DOHH2 (cell line): ENCODE results near the gene SFXN5.

ENCODE experiments used
- H3F3A ChIP-seq: fragments of 200-600 bp; sonication (generic), shearing (Covaris generic); 2 replicates; pipeline ENCODE4 v1.6.0; 2016; ENCODE audit warnings: antibody characterized with exemption, mild to moderate bottlenecking; ENCODE audit not compliant: control insufficient read depth, insufficient read depth
- H3K27ac ChIP-seq: fragments of 200-600 bp; sonication (generic); 2 replicates; pipeline ENCODE4 v1.5.1; 2014; ENCODE audit warnings: low read depth, mild to moderate bottlenecking, low read length, moderate library complexity
- H3K27me3 ChIP-seq: fragments of 200-600 bp; sonication (generic); 2 replicates; pipeline ENCODE4 v1.6.1; 2014; ENCODE audit warnings: mild to moderate bottlenecking, low read length, mixed read lengths; ENCODE audit not compliant: control insufficient read depth
- H3K36me3 ChIP-seq: fragments of 200-600 bp; sonication (generic); 2 replicates; pipeline ENCODE4 v1.6.1; 2014; ENCODE audit warnings: mild to moderate bottlenecking, low read length, moderate library complexity, mixed read lengths; ENCODE audit not compliant: control insufficient read depth
- H3K4me1 ChIP-seq: fragments of 200-600 bp; sonication (generic); 2 replicates; pipeline ENCODE4 v1.6.1; 2014; ENCODE audit warnings: mild to moderate bottlenecking, low read length, mixed read lengths; ENCODE audit not compliant: control insufficient read depth
- H3K4me2 ChIP-seq: fragments of 200-600 bp; sonication (generic); 2 replicates; pipeline ENCODE4 v1.6.0; 2014; ENCODE audit warnings: mild to moderate bottlenecking, low read length, moderate library complexity
- H3K4me3 ChIP-seq: fragments of 200-600 bp; sonication (generic); 2 replicates; pipeline ENCODE4 v1.5.1; 2014; ENCODE audit warnings: mild to moderate bottlenecking, low read length, mixed read lengths
- H3K79me2 ChIP-seq: fragments of 200-600 bp; sonication (generic); 2 replicates; pipeline ENCODE4 v1.6.1; 2014; ENCODE audit warnings: mild to moderate bottlenecking, low read length, mixed read lengths; ENCODE audit not compliant: control insufficient read depth
- H3K9me2 ChIP-seq: fragments of 200-600 bp; sonication (generic); replicated peaks from 2 replicates; pipeline ENCODE4 v1.6.1; 2014; ENCODE audit warnings: mild to moderate bottlenecking, low read length, mixed read lengths; ENCODE audit not compliant: control insufficient read depth
- H3K9me3 ChIP-seq: fragments of 200-600 bp; sonication (generic); 2 replicates; pipeline ENCODE4 v1.6.1; 2014; ENCODE audit warnings: antibody characterized with exemption, low read length, mixed read lengths; ENCODE audit not compliant: control insufficient read depth, insufficient read depth
- H4K20me1 ChIP-seq: fragments of 200-600 bp; sonication (generic); 2 replicates; pipeline ENCODE4 v1.6.0; 2014; ENCODE audit warnings: low read depth, mild to moderate bottlenecking, antibody characterized with exemption, low read length, moderate library complexity; ENCODE audit not compliant: control insufficient read depth, insufficient read depth
- CTCF ChIP-seq: fragments of 200-600 bp; sonication (generic); IDR thresholded peaks from one replicate; pipeline ENCODE4 v1.5.1; 2014; ENCODE audit warnings: antibody characterized with exemption, mild to moderate bottlenecking, low read depth, low read length; ENCODE audit not compliant: poor library complexity, severe bottlenecking
- EZH2phosphoT487 ChIP-seq: fragments of 200-600 bp; sonication (generic); IDR thresholded peaks from 2 replicates; pipeline ENCODE4 v1.6.1; 2017; ENCODE audit warnings: borderline replicate concordance, mild to moderate bottlenecking, antibody characterized with exemption, low read length, moderate library complexity, mixed read lengths

Gene SFXN5

GRCh38 chr2:73092146-73092783 is 20.8 kb upstream of the SFXN5 start:
- H4K20me1 ChIP-seq, result no peaks in the 10 kb centered on the region
- H3K9me2 ChIP-seq, result no peaks in the 10 kb centered on the region
- H3K4me3 ChIP-seq, result no peak overlapping the region
- TF ChIP-seq CTCF, result no peak
- no peak overlapping the region for H3K4me2 ChIP-seq
- H3K36me3 ChIP-seq, result no peaks in the 10 kb centered on the region
- H3K79me2 ChIP-seq, result no peaks in the 10 kb centered on the region
- no peaks in the 10 kb centered on the region for H3K9me3 ChIP-seq
- no peaks in the 10 kb centered on the region for H3F3A ChIP-seq
- no peak overlapping the region for H3K27ac ChIP-seq
- no peaks in the 10 kb centered on the region; the same call in 1 of the 2 replicates for H3K27me3 ChIP-seq
- no peaks in the 10 kb centered on the region for H3K4me1 ChIP-seq

GRCh38 chr2:73091696-73092095 is 20.2 kb upstream of the SFXN5 start:
- no peaks in the 10 kb centered on the region for H3K79me2 ChIP-seq
- TF ChIP-seq EZH2phosphoT487 (no peak), CTCF (no peak)
- no peaks in the 10 kb centered on the region for H3K9me2 ChIP-seq
- H3K36me3 ChIP-seq, result no peaks in the 10 kb centered on the region
- no peaks in the 10 kb centered on the region for H3K4me1 ChIP-seq
- no peak overlapping the region for H3K4me3 ChIP-seq
- no peaks in the 10 kb centered on the region for H3K27me3 ChIP-seq
- H4K20me1 ChIP-seq, result no peaks in the 10 kb centered on the region
- no peak overlapping the region for H3K27ac ChIP-seq
- no peak overlapping the region for H3K4me2 ChIP-seq
- H3K9me3 ChIP-seq, result no peaks in the 10 kb centered on the region
- no peaks in the 10 kb centered on the region for H3F3A ChIP-seq

GRCh38 chr2:73091164-73091563 is 19.7 kb upstream of the SFXN5 start:
- no peak overlapping the region for H3K27ac ChIP-seq
- H3K4me2 ChIP-seq, result no peak overlapping the region
- H3K4me1 ChIP-seq, result no peaks in the 10 kb centered on the region
- no peak overlapping the region for H3K4me3 ChIP-seq
- H3K9me2 ChIP-seq, result no peaks in the 10 kb centered on the region
- TF ChIP-seq EZH2phosphoT487 (no peak), CTCF (no peak)
- no peaks in the 10 kb centered on the region for H3K9me3 ChIP-seq
- H3K79me2 ChIP-seq, result no peaks in the 10 kb centered on the region
- H4K20me1 ChIP-seq, result no peaks in the 10 kb centered on the region
- H3K27me3 ChIP-seq, result no peaks in the 10 kb centered on the region
- H3F3A ChIP-seq, result no peaks in the 10 kb centered on the region
- H3K36me3 ChIP-seq, result no peaks in the 10 kb centered on the region
